ENCODE results near the gene ANAPC10. TPM values are rescaled to one million over a fixed set of nuclear protein-coding genes. Genes with fewer than 3 reads are reported as not detected.
"Not testable (repeated sequence)": the region's sequence is repeated elsewhere in the genome, so short reads cannot be mapped to it uniquely, and the experiment has no call there.

Gene ANAPC10
- total RNA-seq, 1 donor from 2014 or later = 41.5 TPM

DNA sequence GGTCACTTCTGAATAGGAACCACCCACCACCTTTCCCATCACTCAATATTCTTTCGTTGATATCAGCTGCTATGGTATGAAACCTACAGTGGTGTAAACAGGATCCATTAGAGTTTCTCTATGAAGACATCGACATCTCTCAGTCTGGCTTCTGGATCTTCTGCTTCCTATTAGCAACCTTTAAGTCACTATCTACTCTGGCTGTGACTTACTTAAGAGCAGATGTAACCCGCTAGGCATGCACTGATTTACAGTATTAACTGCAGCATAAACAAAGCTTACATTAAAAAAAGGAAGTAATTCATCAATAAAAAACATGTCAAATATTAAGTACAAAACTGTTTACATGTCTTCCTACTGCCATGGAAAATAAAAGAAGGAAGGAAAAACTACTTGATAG, 96.4 kb downstream of the ANAPC10 start:
- no peak for DNase-seq

DNA sequence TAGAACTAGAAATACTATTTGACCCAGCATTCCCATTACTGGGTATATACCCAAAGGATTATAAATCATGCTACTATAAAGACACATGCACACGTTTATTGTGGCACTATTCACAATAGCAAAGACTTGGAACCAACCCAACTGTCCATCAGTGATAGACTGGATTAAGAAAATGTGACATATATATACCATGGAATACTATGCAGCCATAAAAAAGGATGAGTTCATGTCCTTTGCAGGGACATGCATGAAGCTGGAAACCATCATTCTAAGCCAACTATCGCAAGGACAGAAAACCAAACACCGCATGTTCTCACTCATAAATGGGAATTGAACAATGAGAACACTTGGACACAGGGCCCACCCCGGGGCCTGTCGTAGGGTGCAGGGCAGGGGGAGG, 97.3 kb downstream of the ANAPC10 start:
- not testable (repeated sequence) for DNase-seq

DNA sequence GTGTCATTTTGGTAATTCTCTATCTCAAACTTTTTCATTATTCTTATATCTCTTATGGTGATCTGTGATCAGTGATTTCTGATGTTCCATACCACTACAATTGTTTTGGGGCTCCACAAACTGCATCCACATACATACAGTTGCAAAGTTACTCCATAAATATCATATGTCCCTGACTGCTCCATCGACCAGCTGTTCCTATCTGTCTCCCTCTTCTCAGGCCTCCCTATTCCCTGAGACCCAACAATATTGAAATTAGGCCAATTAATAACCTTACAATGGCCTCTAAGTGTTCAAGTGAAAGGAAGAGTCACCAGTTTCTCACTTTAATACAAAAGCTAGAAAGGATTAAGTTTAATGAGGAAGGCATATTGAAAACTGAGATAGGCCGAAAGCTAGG, 108.7 kb downstream of the ANAPC10 start:
- no peak for DNase-seq

DNA sequence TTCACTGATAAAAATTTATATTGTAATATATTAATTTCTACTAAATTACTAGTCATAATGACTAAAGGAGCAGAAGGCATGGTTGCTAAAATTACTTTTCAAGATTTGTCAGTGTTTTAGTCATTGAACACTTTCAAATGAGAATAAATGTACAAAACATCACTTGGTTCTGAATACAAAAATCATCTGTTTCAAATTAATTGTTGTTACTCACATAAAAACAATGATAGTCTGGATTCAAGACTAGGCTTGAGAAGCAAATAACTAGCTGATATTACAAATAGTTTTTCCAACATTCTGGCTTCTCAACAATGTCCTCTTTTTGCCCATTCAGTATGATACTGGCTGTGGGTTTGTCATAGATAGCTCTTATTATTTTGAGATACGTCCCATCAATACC, 112.5 kb downstream of the ANAPC10 start:
- no peak for DNase-seq

- DNase-seq = no peak
Measured at GRCh38 chr4:144985014-144985413, 113.0 kb downstream of the ANAPC10 start.

GRCh38 chr4:144984241-144984640, 113.8 kb downstream of the ANAPC10 start:
- DNase-seq = no peak

DNA sequence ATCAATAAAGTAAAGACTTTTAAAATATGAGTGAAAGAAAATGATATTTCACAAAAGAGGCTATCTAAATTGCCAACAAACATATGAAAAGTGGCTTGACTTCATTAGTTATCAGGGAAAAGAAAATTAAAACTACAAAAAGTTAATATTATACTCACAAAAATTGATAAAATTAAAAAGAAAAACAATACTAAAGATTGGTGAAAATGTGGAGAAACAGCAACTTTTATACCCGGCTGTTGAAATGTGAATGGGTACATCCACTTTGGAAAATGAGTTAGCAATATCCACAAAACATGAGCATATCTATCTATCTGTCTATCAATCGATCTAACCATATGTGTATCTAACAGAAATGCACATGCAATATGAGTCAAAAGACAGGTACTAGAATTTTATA, 122.3 kb downstream of the ANAPC10 start:
- DNase-seq = no peak

DNA sequence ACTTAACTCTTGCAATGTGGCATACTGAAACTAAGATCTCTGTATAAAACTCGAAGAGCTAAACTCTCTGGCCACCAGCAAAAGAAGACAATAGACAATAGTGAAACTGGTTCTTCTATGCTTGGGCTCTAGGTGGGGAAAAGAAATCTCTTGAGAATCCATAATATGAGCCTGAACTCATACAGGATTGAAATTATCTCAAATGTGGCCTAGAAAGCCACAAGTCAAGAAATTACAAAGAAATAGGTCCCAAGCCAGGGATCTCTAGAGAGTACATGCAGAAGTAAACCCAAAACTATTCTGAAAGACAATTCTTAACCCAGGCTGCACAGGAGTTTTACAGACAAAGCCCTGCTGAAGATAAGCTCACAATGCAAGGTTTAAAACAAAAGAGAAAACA, 127.4 kb downstream of the ANAPC10 start:
- DNase-seq = no peak

DNA sequence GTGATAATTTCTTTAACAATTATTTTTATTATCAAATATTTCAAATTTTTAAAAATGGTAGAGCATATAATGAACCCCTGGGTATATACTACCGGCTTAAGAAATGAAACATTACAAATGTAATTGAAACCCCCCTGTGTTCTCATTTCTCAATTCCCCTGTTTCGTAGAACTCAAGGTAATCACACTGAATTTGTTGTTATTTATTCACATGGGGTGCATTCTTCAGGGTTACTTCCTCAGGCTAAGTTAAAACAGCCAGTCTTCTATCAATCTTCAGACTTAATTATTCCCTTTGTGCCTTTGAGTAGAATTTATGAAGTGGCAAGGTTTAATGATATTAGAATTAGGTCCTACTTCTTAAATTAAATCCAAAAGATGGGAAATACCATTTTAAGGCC, 128.2 kb downstream of the ANAPC10 start:
- DNase-seq = no peak

DNA sequence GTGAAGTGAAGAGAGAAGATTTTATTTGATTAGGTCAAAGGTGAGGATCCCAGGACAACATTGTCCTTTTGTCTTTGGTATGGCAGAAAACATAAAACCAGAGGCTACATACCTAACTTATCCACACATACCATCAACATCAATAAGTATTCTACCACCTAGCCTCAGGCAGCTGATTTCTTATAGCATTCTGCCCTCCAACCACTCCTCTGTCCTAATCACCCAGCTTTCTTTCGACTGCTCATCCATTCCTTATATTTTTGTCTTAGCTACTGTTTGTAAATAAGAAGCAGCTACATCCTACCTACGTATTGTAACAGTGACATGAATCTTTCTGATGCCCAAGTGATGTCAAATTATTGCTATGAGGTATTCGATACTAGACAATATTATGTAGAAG, 129.4 kb downstream of the ANAPC10 start:
- DNase-seq = no peak

DNA sequence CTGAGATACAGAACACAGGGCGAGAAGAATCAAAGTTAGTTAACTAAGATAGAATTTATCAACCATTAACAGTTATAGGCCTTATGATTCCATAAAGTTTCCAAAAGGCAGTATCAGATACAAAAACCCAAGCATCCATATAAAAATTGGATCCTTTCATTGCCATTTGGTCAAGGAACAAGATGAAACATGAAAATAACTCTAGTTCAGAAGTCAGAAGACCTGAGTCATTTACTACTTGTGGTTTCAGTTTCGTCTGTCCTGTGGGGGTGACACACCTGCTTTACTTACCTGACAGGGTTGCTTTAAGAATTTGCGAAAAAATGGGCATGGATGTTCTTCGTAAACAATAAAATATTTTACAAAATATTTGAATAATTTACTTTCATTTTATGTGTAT, 130.8 kb downstream of the ANAPC10 start:
- DNase-seq = no peak

- no peak for DNase-seq
Measured at GRCh38 chr4:144962300-144962699, 135.7 kb downstream of the ANAPC10 start.

GRCh38 chr4:144955104-144955503, 142.9 kb downstream of the ANAPC10 start:
- no peak for DNase-seq

- no peak for DNase-seq
Measured at GRCh38 chr4:144954230-144954629, 143.8 kb downstream of the ANAPC10 start.

DNA sequence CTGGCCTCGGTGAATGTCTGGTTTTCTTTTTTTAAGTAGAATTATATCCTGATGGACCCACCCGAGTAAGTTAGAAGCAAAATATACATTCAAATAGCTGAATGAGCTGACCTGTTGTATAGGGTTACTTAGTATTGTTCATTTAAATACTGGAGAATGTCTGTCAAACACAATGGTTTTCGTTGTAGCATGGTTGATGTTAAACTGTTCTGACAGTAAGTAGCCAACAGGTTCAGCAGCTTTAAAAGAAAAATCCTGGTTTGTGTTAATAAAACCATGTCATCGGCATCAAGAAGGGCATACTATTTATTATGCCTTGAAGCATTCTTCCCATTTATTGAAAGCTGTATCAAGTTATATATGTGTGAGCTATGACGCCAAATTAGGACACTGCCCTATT, 149.6 kb downstream of the ANAPC10 start:
- DNase-seq = no peak

DNA sequence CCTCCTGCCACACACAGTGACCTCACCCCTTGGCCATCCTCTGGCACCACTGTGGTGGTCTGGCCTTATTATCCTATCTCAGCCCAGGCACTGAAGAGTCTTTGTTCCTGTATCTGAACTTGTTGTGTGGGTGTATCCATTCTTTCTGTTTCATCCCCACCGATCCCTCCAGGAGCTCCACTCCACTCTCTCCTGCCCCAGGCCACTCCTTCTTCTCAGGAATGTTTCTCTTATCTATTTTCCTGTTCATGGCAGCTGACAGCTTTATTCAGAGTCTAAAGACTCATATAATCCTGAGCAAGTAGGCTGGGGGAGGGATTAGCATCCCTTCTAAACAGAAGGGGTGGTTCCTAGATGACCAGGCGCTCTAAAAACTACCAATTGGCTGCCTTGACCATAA, 150.0 kb downstream of the ANAPC10 start:
- no peak for DNase-seq

Other genes starting within 250 kb of the ANAPC10 start
- gene ABCE1, start 115 bp upstream of the ANAPC10 start, total RNA-seq = 137 TPM
- 54.0 TPM for gene OTUD4, start 82.4 kb upstream of the ANAPC10 start, total RNA-seq

All from occipital lobe (tissue), 2 donors.